ENCODE measurements around the gene ARNT2.
A peak's percentile ranks its signal among the peaks of the same experiment; 100 is the strongest.

Gene ARNT2

GRCh38 chr15:80489030-80489594, 84.9 kb downstream of the ARNT2 start:
- Histone ChIP-seq H3K27ac (ENCODE audit: low read length, poor library complexity, severe bottlenecking) (peak overlapping the region; percentile 24), H3K36me3 (ENCODE audit: control insufficient read depth in 1 of 2, insufficient read depth in 2 of 2, low read depth in 1 of 2, low read length in 2 of 2) (peaks cover 0 to 6% of the 10 kb centered on the region in 2 experiments), H3K14ac (ENCODE audit: low read length in 2 of 2) (no peak overlapping the region), H3K18ac (ENCODE audit: low read depth in 1 of 2, low read length in 2 of 2) (peak overlapping the region; percentile 37 to 62), H2BK120ac (ENCODE audit: low read depth, low read length) (no peak overlapping the region), H3K4me2 (ENCODE audit: low read length, poor library complexity, severe bottlenecking) (no peak overlapping the region), H3K79me1 (replicated peaks; ENCODE audit: low read length, poor library complexity, severe bottlenecking) (peaks cover 8% of the 10 kb centered on the region), H2BK15ac (ENCODE audit: low read depth, poor library complexity, severe bottlenecking) (no peak overlapping the region), H3K27me3 (ENCODE audit: control insufficient read depth in 1 of 2, insufficient read depth in 1 of 2, low read length in 2 of 2) (no peaks in the 10 kb centered on the region), H3K9ac (ENCODE audit: low read length) (peak overlapping the region; percentile 77), H4K8ac (ENCODE audit: low read length) (no peak overlapping the region), H4K91ac (ENCODE audit: low read length) (peak overlapping the region; percentile 2), H3K4me3 (ENCODE audit: insufficient read depth in 1 of 2, low read depth in 1 of 2, low read length in 2 of 2) (no peak overlapping the region), H2BK5ac (ENCODE audit: low read depth, low read length, poor library complexity, severe bottlenecking) (no peak overlapping the region), H3K23ac (ENCODE audit: low read length in 2 of 2) (no peak overlapping the region), H2AK5ac (ENCODE audit: low read length, severe bottlenecking) (peak overlapping the region; percentile 52), H3K4me1 (ENCODE audit: control insufficient read depth, insufficient read depth, low read depth, low read length) (peaks cover 33% of the 10 kb centered on the region), H3K9me3 (ENCODE audit: control insufficient read depth, low read length) (no peaks in the 10 kb centered on the region), H2BK12ac (ENCODE audit: low read length in 2 of 2) (peak overlapping the region; percentile 20 to 85), H3K4ac (ENCODE audit: low read depth in 1 of 2, low read length in 2 of 2) (peak overlapping the region in 1 of 2 experiments; percentile 81), H2AFZ (ENCODE audit: low read depth, low read length) (no peak overlapping the region)
- peak; percentile 88 for DNase-seq
- 6% methylated on average over 6 of the region's 7 CpGs for WGBS

DNA sequence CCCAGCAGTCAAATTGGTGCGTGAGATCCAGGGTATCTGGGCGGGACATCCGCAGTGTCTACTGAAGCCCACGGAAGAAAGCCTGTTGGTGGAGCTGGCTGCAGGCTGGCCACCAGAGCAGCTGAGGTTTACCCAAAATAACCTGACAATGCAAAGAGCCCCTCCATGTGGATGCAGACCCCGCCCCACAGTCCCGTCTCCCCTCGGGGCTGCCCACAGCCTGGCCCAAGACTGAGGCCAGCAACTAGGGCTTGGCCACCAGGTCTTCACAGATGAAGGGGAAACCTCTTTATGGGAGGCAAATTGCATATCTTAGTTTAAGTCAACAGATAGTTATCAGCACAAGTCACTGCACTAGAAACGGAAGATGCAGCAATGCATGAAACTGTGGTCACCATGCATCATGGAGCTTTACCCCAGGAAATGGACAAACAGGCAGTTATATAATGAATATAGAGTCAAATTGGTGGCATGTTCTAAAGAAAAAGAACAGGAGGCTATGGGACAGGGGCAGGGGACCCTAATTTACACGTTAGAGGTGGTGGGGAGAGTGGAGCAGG, 86.3 kb downstream of the ARNT2 start:
- no peak overlapping the region for H3K4ac ChIP-seq (ENCODE audit: low read depth in 1 of 2, low read length in 2 of 2)
- no peak overlapping the region for H2BK120ac ChIP-seq (ENCODE audit: low read depth, low read length)
- peak overlapping the region; percentile 78 for H2AK5ac ChIP-seq (ENCODE audit: low read length, severe bottlenecking)
- H3K27ac ChIP-seq (ENCODE audit: low read length, poor library complexity, severe bottlenecking) = peak overlapping the region; percentile 8
- H4K91ac ChIP-seq (ENCODE audit: low read length) = peak overlapping the region; percentile 6
- WGBS = 91% methylated on average over 9 of the region's 9 CpGs
- H3K9ac ChIP-seq (ENCODE audit: low read length) = no peak overlapping the region
- peak overlapping the region; percentile 3 to 62 for H3K18ac ChIP-seq (ENCODE audit: low read depth in 1 of 2, low read length in 2 of 2)
- no peak overlapping the region for H3K23ac ChIP-seq (ENCODE audit: low read length in 2 of 2)
- H3K4me1 ChIP-seq (ENCODE audit: control insufficient read depth, insufficient read depth, low read depth, low read length) = peaks cover 36% of the 10 kb centered on the region
- no peak overlapping the region for H3K4me3 ChIP-seq (ENCODE audit: insufficient read depth in 1 of 2, low read depth in 1 of 2, low read length in 2 of 2)
- H3K79me1 ChIP-seq (replicated peaks; ENCODE audit: low read length, poor library complexity, severe bottlenecking) = peaks cover 8% of the 10 kb centered on the region
- no peak overlapping the region for H2BK15ac ChIP-seq (ENCODE audit: low read depth, poor library complexity, severe bottlenecking)
- H3K36me3 ChIP-seq (ENCODE audit: control insufficient read depth in 1 of 2, insufficient read depth in 2 of 2, low read depth in 1 of 2, low read length in 2 of 2) = peaks cover 0 to 6% of the 10 kb centered on the region in 2 experiments
- no peaks in the 10 kb centered on the region for H3K9me3 ChIP-seq (ENCODE audit: control insufficient read depth, low read length)
- no peak overlapping the region for H2BK5ac ChIP-seq (ENCODE audit: low read depth, low read length, poor library complexity, severe bottlenecking)
- peak overlapping the region; percentile 46 for H4K8ac ChIP-seq (ENCODE audit: low read length)
- H2AFZ ChIP-seq (ENCODE audit: low read depth, low read length) = no peak overlapping the region
- DNase-seq = no peak
- H3K14ac ChIP-seq (ENCODE audit: low read length in 2 of 2) = no peak overlapping the region
- H3K4me2 ChIP-seq (ENCODE audit: low read length, poor library complexity, severe bottlenecking) = no peak overlapping the region
- H3K27me3 ChIP-seq (ENCODE audit: control insufficient read depth in 1 of 2, insufficient read depth in 1 of 2, low read length in 2 of 2) = no peaks in the 10 kb centered on the region
- peak overlapping the region in 1 of 2 experiments; percentile 20 for H2BK12ac ChIP-seq (ENCODE audit: low read length in 2 of 2)

DNA sequence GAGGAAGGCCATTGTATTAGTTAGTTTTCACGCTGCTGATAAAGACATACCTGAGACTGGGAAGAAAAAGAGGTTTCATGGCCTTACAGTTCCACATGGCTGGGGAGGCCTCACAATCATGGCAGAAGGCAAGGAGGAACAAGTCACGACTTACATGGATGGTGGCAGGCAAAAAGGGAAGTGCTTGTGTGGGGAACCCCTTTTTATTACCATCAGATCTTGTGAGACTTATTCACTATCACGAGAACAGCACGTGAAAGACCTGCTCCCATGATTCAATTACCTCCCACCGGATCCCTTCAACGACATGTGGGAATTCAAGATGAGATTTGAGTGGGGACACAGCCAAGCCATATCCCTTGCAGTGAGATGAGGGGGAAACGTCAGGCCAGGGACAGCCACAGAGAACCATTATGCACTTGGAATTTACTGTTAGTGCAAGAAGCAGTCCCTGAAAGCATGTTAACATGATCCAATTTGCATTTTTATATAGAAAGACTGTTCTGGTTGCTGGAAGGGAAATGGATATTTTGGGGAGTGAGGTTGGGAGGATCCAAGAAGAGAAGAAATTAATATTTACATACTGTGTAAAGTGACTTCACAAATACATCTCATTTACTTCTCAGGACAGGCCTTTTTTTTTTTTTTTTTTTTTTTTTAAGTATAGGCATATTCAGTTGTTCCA, 87.1 kb downstream of the ARNT2 start:
- no peak overlapping the region for H3K23ac ChIP-seq (ENCODE audit: low read length in 2 of 2)
- H3K36me3 ChIP-seq (ENCODE audit: control insufficient read depth in 1 of 2, insufficient read depth in 2 of 2, low read depth in 1 of 2, low read length in 2 of 2) = peaks cover 0 to 6% of the 10 kb centered on the region in 2 experiments
- no peaks in the 10 kb centered on the region for H3K27me3 ChIP-seq (ENCODE audit: control insufficient read depth in 1 of 2, insufficient read depth in 1 of 2, low read length in 2 of 2)
- H3K4ac ChIP-seq (ENCODE audit: low read depth in 1 of 2, low read length in 2 of 2) = no peak overlapping the region
- DNase-seq = no peak
- H2BK15ac ChIP-seq (ENCODE audit: low read depth, poor library complexity, severe bottlenecking) = peak overlapping the region; percentile 50
- H2AK5ac ChIP-seq (ENCODE audit: low read length, severe bottlenecking) = peak overlapping the region; percentile 79
- no peak overlapping the region for H4K8ac ChIP-seq (ENCODE audit: low read length)
- no peak overlapping the region for H2BK120ac ChIP-seq (ENCODE audit: low read depth, low read length)
- H3K9me3 ChIP-seq (ENCODE audit: control insufficient read depth, low read length) = no peaks in the 10 kb centered on the region
- no peak overlapping the region for H2BK12ac ChIP-seq (ENCODE audit: low read length in 2 of 2)
- no peak overlapping the region for H2AFZ ChIP-seq (ENCODE audit: low read depth, low read length)
- no peak overlapping the region for H3K9ac ChIP-seq (ENCODE audit: low read length)
- no peak overlapping the region for H3K4me2 ChIP-seq (ENCODE audit: low read length, poor library complexity, severe bottlenecking)
- H3K4me1 ChIP-seq (ENCODE audit: control insufficient read depth, insufficient read depth, low read depth, low read length) = peaks cover 40% of the 10 kb centered on the region
- H3K79me1 ChIP-seq (replicated peaks; ENCODE audit: low read length, poor library complexity, severe bottlenecking) = peaks cover 8% of the 10 kb centered on the region
- no peak overlapping the region for H3K27ac ChIP-seq (ENCODE audit: low read length, poor library complexity, severe bottlenecking)
- 93% methylated on average over 7 of the region's 7 CpGs for WGBS
- H3K4me3 ChIP-seq (ENCODE audit: insufficient read depth in 1 of 2, low read depth in 1 of 2, low read length in 2 of 2) = no peak overlapping the region
- H3K14ac ChIP-seq (ENCODE audit: low read length in 2 of 2) = no peak overlapping the region
- no peak overlapping the region for H2BK5ac ChIP-seq (ENCODE audit: low read depth, low read length, poor library complexity, severe bottlenecking)
- no peak overlapping the region for H3K18ac ChIP-seq (ENCODE audit: low read depth in 1 of 2, low read length in 2 of 2)
- H4K91ac ChIP-seq (ENCODE audit: low read length) = no peak overlapping the region

- H3K18ac ChIP-seq (ENCODE audit: low read depth in 1 of 2, low read length in 2 of 2) = no peak overlapping the region
- DNase-seq = no peak
- no peak overlapping the region for H2BK120ac ChIP-seq (ENCODE audit: low read depth, low read length)
- no peak overlapping the region for H2BK5ac ChIP-seq (ENCODE audit: low read depth, low read length, poor library complexity, severe bottlenecking)
- H4K91ac ChIP-seq (ENCODE audit: low read length) = no peak overlapping the region
- H3K14ac ChIP-seq (ENCODE audit: low read length in 2 of 2) = no peak overlapping the region
- H2AFZ ChIP-seq (ENCODE audit: low read depth, low read length) = no peak overlapping the region
- H4K8ac ChIP-seq (ENCODE audit: low read length) = no peak overlapping the region
- no peak overlapping the region for H3K27ac ChIP-seq (ENCODE audit: low read length, poor library complexity, severe bottlenecking)
- H3K4me3 ChIP-seq (ENCODE audit: insufficient read depth in 1 of 2, low read depth in 1 of 2, low read length in 2 of 2) = no peak overlapping the region
- H3K9ac ChIP-seq (ENCODE audit: low read length) = no peak overlapping the region
- peaks cover 10% of the 10 kb centered on the region for H3K79me1 ChIP-seq (replicated peaks; ENCODE audit: low read length, poor library complexity, severe bottlenecking)
- no peaks in the 10 kb centered on the region for H3K9me3 ChIP-seq (ENCODE audit: control insufficient read depth, low read length)
- H2BK12ac ChIP-seq (ENCODE audit: low read length in 2 of 2) = no peak overlapping the region
- H3K23ac ChIP-seq (ENCODE audit: low read length in 2 of 2) = no peak overlapping the region
- peaks cover 40% of the 10 kb centered on the region for H3K4me1 ChIP-seq (ENCODE audit: control insufficient read depth, insufficient read depth, low read depth, low read length)
- H3K4me2 ChIP-seq (ENCODE audit: low read length, poor library complexity, severe bottlenecking) = no peak overlapping the region
- H3K27me3 ChIP-seq (ENCODE audit: control insufficient read depth in 1 of 2, insufficient read depth in 1 of 2, low read length in 2 of 2) = no peaks in the 10 kb centered on the region
- peaks cover 0 to under 1% of the 10 kb centered on the region in 2 experiments for H3K36me3 ChIP-seq (ENCODE audit: control insufficient read depth in 1 of 2, insufficient read depth in 2 of 2, low read depth in 1 of 2, low read length in 2 of 2)
- H2AK5ac ChIP-seq (ENCODE audit: low read length, severe bottlenecking) = no peak overlapping the region
- no peak overlapping the region for H3K4ac ChIP-seq (ENCODE audit: low read depth in 1 of 2, low read length in 2 of 2)
- no CpG with 5 or more reads among the region's 2 CpGs for WGBS
- H2BK15ac ChIP-seq (ENCODE audit: low read depth, poor library complexity, severe bottlenecking) = no peak overlapping the region
Observed at GRCh38 chr15:80492409-80492808, 88.2 kb downstream of the ARNT2 start.

All from mesenchymal stem cell (in vitro differentiated cells and primary cell).